ENCODE measurements around the gene AP1S2. TPM values are rescaled to one million over a fixed set of nuclear protein-coding genes. Genes with fewer than 3 reads are reported as not detected.

AP1S2 gene
- total RNA-seq, 2 experiments from 2014 or later: 22.6 to 28.8 TPM

DNA sequence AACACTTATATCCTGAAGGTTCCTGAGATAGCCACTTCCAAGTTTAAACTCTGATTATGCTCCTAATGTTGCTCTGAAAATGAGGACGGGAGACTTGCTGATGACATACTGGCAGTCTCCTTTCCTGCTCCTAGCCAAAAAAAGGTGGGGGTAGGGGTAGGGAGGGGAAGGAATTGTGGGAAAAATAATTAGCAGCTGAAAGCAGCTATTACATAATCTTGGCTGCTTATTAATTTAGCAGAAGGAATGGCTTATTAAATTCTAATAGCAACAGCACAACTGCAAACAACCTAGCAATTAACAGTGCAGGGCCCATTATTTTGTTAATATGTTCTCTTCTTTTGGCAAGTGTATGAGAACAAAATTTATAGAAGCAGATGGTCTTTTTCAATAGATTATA, 2.0 kb upstream of the AP1S2 start:
- ChIA-PET CTCF (no interaction called here), POLR2A (no interaction called here)
- peaks cover 2% of the 10 kb centered on the region for H3K36me3 Mint-ChIP-seq (ENCODE audit: low read depth)
- intact Hi-C loops (cut with micrococcal nuclease): no loop called here
- H3K9me3 Mint-ChIP-seq: no peaks in the 10 kb centered on the region
- DNase-seq (no peak), ATAC-seq (no peak)
- TF ChIP-seq, protein P1, sequence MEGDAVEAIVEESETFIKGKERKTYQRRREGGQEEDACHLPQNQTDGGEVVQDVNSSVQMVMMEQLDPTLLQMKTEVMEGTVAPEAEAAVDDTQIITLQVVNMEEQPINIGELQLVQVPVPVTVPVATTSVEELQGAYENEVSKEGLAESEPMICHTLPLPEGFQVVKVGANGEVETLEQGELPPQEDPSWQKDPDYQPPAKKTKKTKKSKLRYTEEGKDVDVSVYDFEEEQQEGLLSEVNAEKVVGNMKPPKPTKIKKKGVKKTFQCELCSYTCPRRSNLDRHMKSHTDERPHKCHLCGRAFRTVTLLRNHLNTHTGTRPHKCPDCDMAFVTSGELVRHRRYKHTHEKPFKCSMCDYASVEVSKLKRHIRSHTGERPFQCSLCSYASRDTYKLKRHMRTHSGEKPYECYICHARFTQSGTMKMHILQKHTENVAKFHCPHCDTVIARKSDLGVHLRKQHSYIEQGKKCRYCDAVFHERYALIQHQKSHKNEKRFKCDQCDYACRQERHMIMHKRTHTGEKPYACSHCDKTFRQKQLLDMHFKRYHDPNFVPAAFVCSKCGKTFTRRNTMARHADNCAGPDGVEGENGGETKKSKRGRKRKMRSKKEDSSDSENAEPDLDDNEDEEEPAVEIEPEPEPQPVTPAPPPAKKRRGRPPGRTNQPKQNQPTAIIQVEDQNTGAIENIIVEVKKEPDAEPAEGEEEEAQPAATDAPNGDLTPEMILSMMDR (IDR thresholded peaks at IDR 0.05): no peak
- peak overlapping the region; percentile 20 for H3K27ac Mint-ChIP-seq
- H3K4me1 Mint-ChIP-seq (ENCODE audit: low read depth): peaks cover 10% of the 10 kb centered on the region
- H3K4me3 Mint-ChIP-seq: peak overlapping the region; percentile 47
- H3K27me3 Mint-ChIP-seq: no peaks in the 10 kb centered on the region

DNA sequence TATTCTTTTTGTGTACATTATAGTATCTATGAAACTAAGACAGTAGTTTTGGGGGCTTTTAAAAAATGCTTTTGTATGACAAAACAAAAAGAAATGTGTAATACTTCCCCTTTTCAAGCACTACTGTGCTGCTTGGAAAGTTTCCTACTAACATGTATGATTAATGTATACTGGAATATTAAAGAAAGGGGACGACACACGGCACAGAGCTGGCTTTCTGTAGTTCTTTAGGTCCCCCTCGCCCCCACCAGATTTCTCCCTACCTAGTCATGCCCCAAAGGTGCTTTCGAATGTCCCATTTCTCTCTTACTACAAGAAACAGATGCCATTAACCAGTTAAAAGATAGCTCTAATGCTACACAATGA, 1.6 kb upstream of the AP1S2 start:
- intact Hi-C loops (cut with micrococcal nuclease): no loop called here
- Mint-ChIP-seq H3K4me3 (peak overlapping the region; percentile 47), H3K4me1 (ENCODE audit: low read depth) (peaks cover 12% of the 10 kb centered on the region), H3K36me3 (ENCODE audit: low read depth) (peaks cover 2% of the 10 kb centered on the region), H3K27ac (peak overlapping the region; percentile 20), H3K9me3 (no peaks in the 10 kb centered on the region), H3K27me3 (no peaks in the 10 kb centered on the region)
- TF ChIP-seq, protein P1 (IDR thresholded peaks at IDR 0.05): no peak
- DNase-seq (no peak), ATAC-seq (no peak)
- ChIA-PET POLR2A (interaction anchor here (1.2 to 2.2 kb wide), 2 partner anchors 13 to 66 kb away, joined by 3 to 5 read pairs; partner anchors contain the start of gene ZRSR2), CTCF (no interaction called here)

DNA sequence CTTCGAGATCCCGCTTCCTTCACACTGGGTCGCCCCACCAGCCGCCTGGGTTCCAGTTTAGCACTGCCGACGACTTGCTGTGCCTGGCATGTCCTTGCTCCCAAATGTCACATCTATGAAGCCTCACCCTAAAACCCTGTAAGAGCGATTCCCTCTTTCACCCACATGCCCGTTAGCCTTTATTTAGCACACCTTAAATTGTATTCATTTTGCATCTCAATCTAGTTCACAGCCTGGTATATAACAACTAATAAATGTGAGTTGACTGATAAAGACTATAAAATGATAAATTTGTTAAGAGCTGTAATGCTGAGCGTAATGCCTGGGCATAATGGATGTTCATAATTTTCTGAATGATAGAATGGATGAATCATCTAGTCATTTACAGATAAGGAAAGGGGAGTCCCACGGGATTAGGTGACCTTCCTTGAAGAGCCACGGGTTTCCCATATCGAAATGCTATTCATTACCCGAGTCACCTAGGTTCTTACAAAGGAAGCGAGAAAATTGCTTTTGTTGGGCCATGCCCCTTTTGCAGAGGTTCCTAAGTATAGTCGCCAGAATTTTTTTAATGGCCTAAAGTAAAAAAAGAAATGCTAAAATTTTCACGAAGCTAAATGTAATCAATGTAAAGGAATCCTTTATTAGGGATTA, 1.1 kb upstream of the AP1S2 start:
- ChIA-PET POLR2A (interaction anchor here (1.0 to 2.2 kb wide), 4 partner anchors 14 to 100 kb away, joined by 3 to 5 read pairs (median 4); partner anchors contain the start of gene ZRSR2), CTCF (interaction anchor here (1.1 kb wide), 1 partner anchor 10 kb away, joined by 5 read pairs; no protein-coding TSS in a partner anchor)
- Mint-ChIP-seq H3K27ac (peak overlapping the region; percentile 96), H3K36me3 (ENCODE audit: low read depth) (peaks cover 2% of the 10 kb centered on the region), H3K4me1 (ENCODE audit: low read depth) (peaks cover 16% of the 10 kb centered on the region), H3K9me3 (no peaks in the 10 kb centered on the region), H3K27me3 (no peaks in the 10 kb centered on the region), H3K4me3 (peak overlapping the region; percentile 90)
- intact Hi-C loops (cut with micrococcal nuclease): no loop called here
- TF ChIP-seq, protein P1 (IDR thresholded peaks at IDR 0.05): no peak
- DNase-seq: no peak
- ATAC-seq: no peak

DNA sequence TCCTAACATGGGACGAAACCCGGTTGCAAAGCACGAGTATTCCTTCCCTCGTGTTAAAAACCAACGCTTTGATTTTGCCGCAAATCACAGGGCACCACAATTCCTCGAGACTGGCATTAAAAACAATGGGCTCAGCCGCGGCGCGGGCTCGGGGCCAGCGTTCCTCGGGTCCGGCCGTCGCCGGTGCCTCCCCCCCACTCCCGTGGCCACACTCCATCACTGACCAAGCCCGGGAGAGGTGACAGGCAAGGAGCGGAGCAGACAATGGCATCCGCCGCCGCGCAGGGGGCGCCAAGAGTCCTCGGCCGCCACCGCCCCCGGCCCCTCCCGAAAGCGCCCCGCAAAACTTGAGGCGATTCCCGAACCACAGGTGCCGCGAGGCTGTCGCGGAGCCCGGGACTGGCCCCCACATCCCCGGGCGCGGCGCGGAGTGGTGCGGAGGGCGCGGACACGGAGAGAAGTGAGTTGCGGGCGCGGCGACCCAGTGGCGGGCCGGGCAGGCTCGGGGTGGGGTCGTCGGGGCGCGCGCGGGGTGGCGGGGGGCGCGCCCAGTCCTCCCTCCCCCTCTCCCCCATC, 445 bp downstream of the AP1S2 start:
- POLR2A ChIA-PET: interaction anchor here (2.2 kb wide), 1 partner anchor 64 kb away, joined by 5 read pairs; the partner anchor contains the start of gene ZRSR2
- intact Hi-C loops (cut with micrococcal nuclease): no loop called here
- TF ChIP-seq, protein P1 (IDR thresholded peaks at IDR 0.05): peak; percentile 16
- Mint-ChIP-seq H3K36me3 (ENCODE audit: low read depth) (peaks cover 6% of the 10 kb centered on the region), H3K9me3 (no peaks in the 10 kb centered on the region), H3K27me3 (no peaks in the 10 kb centered on the region), H3K4me1 (ENCODE audit: low read depth) (peaks cover 22% of the 10 kb centered on the region), H3K4me3 (peak overlapping the region; percentile 75), H3K27ac (peak overlapping the region; percentile 61)
- CTCF ChIA-PET: no interaction called here
- DNase-seq: peak; percentile 33
- peak; percentile 10 for ATAC-seq

DNA sequence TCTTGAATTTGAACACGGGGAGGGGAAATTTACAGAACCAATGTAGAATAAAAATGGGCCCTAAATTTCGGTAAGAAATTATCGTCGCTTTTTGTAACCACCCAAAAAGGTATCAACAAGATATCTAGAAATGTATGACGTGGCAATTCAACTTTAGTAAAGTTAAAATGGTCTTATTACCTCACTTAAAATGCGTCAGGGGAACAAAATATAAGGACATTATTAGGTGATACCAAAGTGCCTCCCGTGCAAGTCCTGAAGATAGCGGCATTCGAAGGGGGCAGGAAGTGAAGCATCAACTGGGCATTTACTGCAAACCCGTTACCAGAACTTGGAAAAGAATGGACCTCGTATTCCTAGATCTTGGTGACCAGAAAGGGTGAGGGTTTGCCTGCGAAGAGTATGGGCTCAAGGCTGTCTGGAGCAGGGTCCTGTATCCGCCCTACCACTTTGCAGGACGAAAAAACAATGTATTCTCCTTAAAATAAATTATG, 980 bp downstream of the AP1S2 start:
- H3K27me3 Mint-ChIP-seq: no peaks in the 10 kb centered on the region
- TF ChIP-seq, protein P1 (IDR thresholded peaks at IDR 0.05): no peak
- peaks cover 6% of the 10 kb centered on the region for H3K36me3 Mint-ChIP-seq (ENCODE audit: low read depth)
- H3K9me3 Mint-ChIP-seq: no peaks in the 10 kb centered on the region
- H3K27ac Mint-ChIP-seq: peak overlapping the region; percentile 61
- DNase-seq: no peak
- intact Hi-C loops (cut with micrococcal nuclease): no loop called here
- ATAC-seq: no peak
- CTCF ChIA-PET: no interaction called here
- H3K4me3 Mint-ChIP-seq: peak overlapping the region; percentile 75
- peaks cover 22% of the 10 kb centered on the region for H3K4me1 Mint-ChIP-seq (ENCODE audit: low read depth)
- POLR2A ChIA-PET: no interaction called here

All from activated CD8-positive, alpha-beta T cell treated with anti-CD3 and anti-CD28 coated beads for 36 hours (primary cell).